IMR-90 (cell line): ENCODE measurements around the gene VWA8. TPM values are rescaled to one million over a fixed set of nuclear protein-coding genes. Genes with fewer than 3 reads are reported as not detected.

Experiments used
- ATAC-seq: fragments of 200-7000 bp; cut with Tn5 transposase; 2 replicates; pipeline ENCODE4 v1.9.1; 2020; ENCODE audit warnings: low read depth, mild to moderate bottlenecking, moderate library complexity
- BruUV-seq: library from RNA; stranded (reverse); fragments of 400-500 nt; replicated peaks from 2 replicates; lab custom pipeline; 2021; lab: Mats Ljungman, UMichigan
- CTCF ChIA-PET: fragments of 300-600 bp; formaldehyde crosslinking; extraction: SDS; loops from one replicate; lab custom pipeline; 2021; ENCODE audit warnings: antibody characterized with exemption; lab: Yijun Ruan, JAX
- POLR2A ChIA-PET: fragments of 300-600 bp; sonication (Branson Sonifier 250); formaldehyde crosslinking; loops from one replicate; lab custom pipeline; 2022; ENCODE audit warnings: antibody characterized with exemption; ENCODE audit not compliant: unreplicated experiment; lab: Charles Lee
- DNase-seq: peaks from one replicate; pipeline ENCODE4 v3.0.0; 2013
- H2AFZ ChIP-seq: replicated peaks from 2 replicates; pipeline ENCODE3; 2013; ENCODE audit warnings: low read length, mild to moderate bottlenecking; ENCODE audit not compliant: poor library complexity
- H2AK5ac ChIP-seq: 2 replicates; pipeline ENCODE4 v1.6.1; 2013; ENCODE audit warnings: low read depth, low read length, inconsistent platforms
- H2AK9ac ChIP-seq: replicated peaks from 2 replicates; pipeline ENCODE3; 2013; ENCODE audit warnings: mild to moderate bottlenecking, low read depth, low read length, moderate library complexity; ENCODE audit not compliant: poor library complexity
- H2BK120ac ChIP-seq: 2 replicates; pipeline ENCODE4 v1.6.1; 2013; ENCODE audit warnings: low read depth, low read length, inconsistent platforms
- H2BK15ac ChIP-seq: 3 replicates; pipeline ENCODE4 v1.6.1; 2013; ENCODE audit warnings: low read depth, low read length, inconsistent platforms
- H2BK20ac ChIP-seq: 2 replicates; pipeline ENCODE4 v1.6.1; 2013; ENCODE audit warnings: low read depth, mild to moderate bottlenecking, inconsistent platforms, low read length, moderate library complexity
- H2BK5ac ChIP-seq: 2 replicates; pipeline ENCODE4 v1.6.1; 2013; ENCODE audit warnings: mild to moderate bottlenecking, low read depth, low read length, inconsistent platforms; ENCODE audit not compliant: poor library complexity, severe bottlenecking
- H3K14ac ChIP-seq: replicated peaks from 2 replicates; pipeline ENCODE4 v1.6.1; 2013; ENCODE audit warnings: low read depth, low read length, inconsistent platforms
- H3K18ac ChIP-seq: 2 replicates; pipeline ENCODE4 v1.6.1; 2013; ENCODE audit warnings: low read depth, low read length, control low read depth
- H3K23ac ChIP-seq: 2 replicates; pipeline ENCODE4 v1.6.1; 2013; ENCODE audit warnings: low read depth, low read length, inconsistent platforms
- H3K27ac ChIP-seq: 2 replicates; pipeline ENCODE4 v1.5.1; 2013; ENCODE audit warnings: mild to moderate bottlenecking, control low read depth, low read length; ENCODE audit not compliant: insufficient read depth
- H3K27me3 ChIP-seq: 2 replicates; pipeline ENCODE4 v1.6.1; 2013; ENCODE audit warnings: low read length; ENCODE audit not compliant: control insufficient read depth, insufficient read depth
- H3K36me3 ChIP-seq: 2 replicates; pipeline ENCODE4 v1.6.1; 2013; ENCODE audit warnings: low read length, mixed read lengths; ENCODE audit not compliant: control insufficient read depth, insufficient read depth
- H3K4ac ChIP-seq: 2 replicates; pipeline ENCODE4 v1.6.1; 2013; ENCODE audit warnings: low read depth, low read length, inconsistent platforms
- H3K4me1 ChIP-seq: 2 replicates; pipeline ENCODE4 v1.6.1; 2013; ENCODE audit warnings: low read length, mixed read lengths; ENCODE audit not compliant: control insufficient read depth, insufficient read depth
- H3K4me2 ChIP-seq: 2 replicates; pipeline ENCODE4 v1.6.1; 2013; ENCODE audit warnings: low read depth, mild to moderate bottlenecking, control low read depth, low read length, moderate library complexity
- H3K4me3 ChIP-seq: 2 replicates; pipeline ENCODE4 v1.5.1; 2013; ENCODE audit warnings: low read depth, mild to moderate bottlenecking, control low read depth, low read length, moderate library complexity; ENCODE audit not compliant: insufficient read depth
- H3K56ac ChIP-seq: 2 replicates; pipeline ENCODE4 v1.6.1; 2013; ENCODE audit warnings: low read length, inconsistent platforms; ENCODE audit not compliant: insufficient read depth; ENCODE audit errors: extremely low read depth
- H3K79me1 ChIP-seq, 2 experiments: 2 replicates each; pipeline ENCODE4 v1.6.1; 2013; ENCODE audit warnings: low read length in 2 of 2, inconsistent platforms in 1 of 2, low read depth in 1 of 2
- H3K9ac ChIP-seq: 2 replicates; pipeline ENCODE4 v1.6.1; 2013; ENCODE audit warnings: low read depth, low read length, control low read depth
- H3K9me1 ChIP-seq: 2 replicates; pipeline ENCODE4 v1.6.1; 2013; ENCODE audit warnings: low read length, inconsistent platforms; ENCODE audit not compliant: insufficient read depth
- H3K9me3 ChIP-seq: 2 replicates; pipeline ENCODE4 v1.6.1; 2013; ENCODE audit warnings: low read length; ENCODE audit not compliant: control insufficient read depth, insufficient read depth
- H4K20me1 ChIP-seq: 2 replicates; pipeline ENCODE4 v1.6.1; 2013; ENCODE audit warnings: low read length, inconsistent platforms; ENCODE audit not compliant: insufficient read depth
- H4K5ac ChIP-seq: 2 replicates; pipeline ENCODE4 v1.6.1; 2013; ENCODE audit warnings: mild to moderate bottlenecking, low read depth, low read length, control low read depth
- H4K8ac ChIP-seq, 2 experiments: 2 replicates each; pipeline ENCODE4 v1.6.1; 2013; ENCODE audit warnings: low read depth in 2 of 2, low read length in 2 of 2, control low read depth in 1 of 2, inconsistent platforms in 1 of 2
- H4K91ac ChIP-seq: 2 replicates; pipeline ENCODE4 v1.6.1; 2013; ENCODE audit warnings: low read depth, low read length, inconsistent platforms; ENCODE audit not compliant: insufficient read depth
- FOS ChIP-seq: fragments of 150-350 bp; IDR thresholded peaks from 2 replicates; pipeline ENCODE4 v1.6.1; 2016; ENCODE audit warnings: low read depth, low read length
- MAFK ChIP-seq: IDR thresholded peaks from 2 replicates; pipeline ENCODE4 v1.6.1; 2012; ENCODE audit warnings: low read depth, low read length, improper control_type of control experiment
- RCOR1 ChIP-seq: IDR thresholded peaks from 2 replicates; pipeline ENCODE4 v1.6.1; 2012; ENCODE audit warnings: mild to moderate bottlenecking, low read length, improper control_type of control experiment; ENCODE audit not compliant: insufficient replicate concordance
- WGBS, 2 experiments: methylation state at CpG; one replicate each; pipeline versions ENCODE4 v1.1.5 to v1.1.7; 2013; ENCODE audit warnings: missing lambda C conversion rate in 2 of 2; ENCODE audit not compliant: insufficient read length in 1 of 2; ENCODE audit errors: extremely low coverage in 2 of 2; 5-methylcytosine and 5-hydroxymethylcytosine counted together
- dilution Hi-C: fragments of 300-500 bp; cut with HindIII; formaldehyde crosslinking; loops from one replicate; pipeline ENCODE4 v1.14.3; 2018; ENCODE audit warnings: low sequenced_read_pairs; ENCODE audit not compliant: unreplicated experiment
- in situ Hi-C: fragments of 300-500 bp; cut with MboI; formaldehyde crosslinking; loops from 3 replicates; pipeline ENCODE4 v1.14.3; 2019; ENCODE audit warnings: low sequenced_read_pairs, inconsistent platforms, mixed read lengths
- intact Hi-C: fragments of 100-400 bp; cut with micrococcal nuclease; formaldehyde crosslinking; loops from 2 replicates; pipeline ENCODE4 v1.10.0; 2022
- polyA plus RNA-seq, 3 experiments: library from polyadenylated mRNA; depleted of rRNA; stranded (reverse); fragments of >200 nt; gene quantifications; 2 replicates each; pipeline ENCODE4 v1.2.3, GENCODE V29; 2012; ENCODE audit warnings: low replicate concordance in 1 of 3
- total RNA-seq: library from RNA; depleted of rRNA; stranded (reverse); fragments of >200 nt; gene quantifications from 2 replicates; pipeline ENCODE4 v1.2.3, GENCODE V29; 2012

The VWA8 gene
- total and polyA plus RNA-seq, 2 of the 4 experiments (the other 2 are of a cell fraction): 5.9 to 18.3 TPM

- Histone ChIP-seq H3K4me2 (no peak overlapping the region), H4K91ac (peak overlapping the region; percentile 78; the same call in 1 of the 2 replicates), H3K27me3 (no peaks in the 10 kb centered on the region), H3K9me3 (no peaks in the 10 kb centered on the region), H4K20me1 (no peaks in the 10 kb centered on the region), H2AK9ac (no peak overlapping the region), H2BK20ac (peak overlapping the region; percentile 97), H3K23ac (peak overlapping the region; percentile 84), H3K9ac (no peak overlapping the region), H3K36me3 (no peaks in the 10 kb centered on the region), H4K5ac (peak overlapping the region; percentile 52), H2AK5ac (peak overlapping the region; percentile 79), H3K56ac (no peak overlapping the region), H2BK15ac (peak overlapping the region; percentile 61; the same call in 1 of the 3 replicates), H3K4ac (peak overlapping the region; percentile 84), H3K79me1 (peaks cover 3 to 15% of the 10 kb centered on the region in 2 experiments; a peak in 3 of 4 replicates), H3K4me3 (no peak overlapping the region), H4K8ac (peak overlapping the region; percentile 70 to 80), H3K27ac (peak overlapping the region; percentile 68), H3K18ac (peak overlapping the region; percentile 97), H2BK120ac (peak overlapping the region; percentile 84), H2BK5ac (peak overlapping the region; percentile 36), H2AFZ (no peak overlapping the region), H3K4me1 (peaks cover 25% of the 10 kb centered on the region), H3K9me1 (peaks cover 21% of the 10 kb centered on the region), H3K14ac (peak overlapping the region; percentile 63)
- intact Hi-C loops (loop anchor here (10.0 kb wide), 1 partner anchor 75 kb away; no protein-coding TSS in a partner anchor), dilution Hi-C loops (no loop called here), in situ Hi-C loops (loop anchor here (25.0 kb wide), 1 partner anchor 178 kb away; the partner anchor contains the start of gene RGCC)
- TF ChIP-seq MAFK (no peak), RCOR1 (no peak), FOS (no peak)
- no TSS peak for BruUV-seq
- 60% methylated on average over 1 of the region's 4 CpGs; no CpG with 5 or more reads in 1 of the 2 experiments for WGBS, 2 experiments
- POLR2A ChIA-PET: no interaction called here
- peak; percentile 33; the same call in 1 of the 2 replicates for ATAC-seq
- CTCF ChIA-PET: no interaction called here
- DNase-seq: no peak
These were observed 320.7 kb downstream of the VWA8 start for GRCh38 chr13:41639955-41640780.
